HPDE6-E6E7 (cell line): ENCODE measurements around the gene IL4R.

Experiments
- DNase-seq: peaks from one replicate; pipeline ENCODE4 v3.0.0; 2011; ENCODE audit warnings: missing footprints; ENCODE audit errors: extremely low spot score

The IL4R gene

GRCh38 chr16:27315333-27316037 lies 1.7 kb downstream of the IL4R start:
- DNase-seq: peak; percentile 87

- no peak for DNase-seq
These were observed 2.4 kb downstream of the IL4R start for GRCh38 chr16:27316038-27316680.

GRCh38 chr16:27317320-27317719 lies 3.5 kb downstream of the IL4R start:
- DNase-seq: no peak

- no peak for DNase-seq
These were observed 4.1 kb downstream of the IL4R start for GRCh38 chr16:27317738-27318391.

- peak; percentile 65 for DNase-seq
These were observed 4.8 kb downstream of the IL4R start for GRCh38 chr16:27318392-27319256.

GRCh38 chr16:27319257-27319965 lies 5.6 kb downstream of the IL4R start:
- DNase-seq: no peak

GRCh38 chr16:27320261-27321012 lies 6.7 kb downstream of the IL4R start:
- DNase-seq: no peak

GRCh38 chr16:27321013-27321915 lies 7.5 kb downstream of the IL4R start:
- no peak for DNase-seq

GRCh38 chr16:27322858-27323780 lies 9.3 kb downstream of the IL4R start:
- DNase-seq: peak; percentile 71

- DNase-seq: no peak
These were observed 10.2 kb downstream of the IL4R start for GRCh38 chr16:27323781-27324561.

- no peak for DNase-seq
These were observed 11.1 kb downstream of the IL4R start for GRCh38 chr16:27324851-27325301.

- no peak for DNase-seq
These were observed 12.0 kb downstream of the IL4R start for GRCh38 chr16:27325736-27326135.

GRCh38 chr16:27326251-27326650 lies 12.5 kb downstream of the IL4R start:
- DNase-seq: no peak

- DNase-seq: peak; percentile 92
These were observed 13.2 kb downstream of the IL4R start for GRCh38 chr16:27326738-27327585.

- no peak for DNase-seq
These were observed 13.8 kb downstream of the IL4R start for GRCh38 chr16:27327586-27327915.

GRCh38 chr16:27328937-27329336 lies 15.2 kb downstream of the IL4R start:
- DNase-seq: no peak
